Inflammatory macrophage treated with lipopolysaccharide for 1 hour (primary cell): ENCODE results near the gene SLC20A1.
A peak's percentile ranks its signal among the peaks of the same experiment; 100 is the strongest.
"Not testable (repeated sequence)": the region's sequence is repeated elsewhere in the genome, so short reads cannot be mapped to it uniquely, and the experiment has no call there.

Source experiments
- DNase-seq, 2 donors: peaks; one replicate each; pipeline ENCODE4 v3.0.0-alpha.2; 2020 to 2022

Gene SLC20A1

GRCh38 chr2:112684415-112684775, 38.7 kb downstream of the SLC20A1 start:
- DNase-seq, result no peak

GRCh38 chr2:112685271-112685884, 39.6 kb downstream of the SLC20A1 start:
- DNase-seq, result no peak

GRCh38 chr2:112686348-112687217, 40.8 kb downstream of the SLC20A1 start:
- no peak for DNase-seq

GRCh38 chr2:112687522-112687921, 41.8 kb downstream of the SLC20A1 start:
- no peak for DNase-seq

- no peak for DNase-seq
Measured at GRCh38 chr2:112688086-112688880, 42.5 kb downstream of the SLC20A1 start.

GRCh38 chr2:112690853-112691401, 45.2 kb downstream of the SLC20A1 start:
- DNase-seq, result peak; percentile 86 to 97

- peak in 1 of 2 donors; percentile 19 for DNase-seq
Measured at GRCh38 chr2:112691881-112692281, 46.1 kb downstream of the SLC20A1 start.

GRCh38 chr2:112692495-112692911, 46.8 kb downstream of the SLC20A1 start:
- DNase-seq, result peak; percentile 83 to 95

- DNase-seq, result peak; percentile 79 to 94
Measured at GRCh38 chr2:112692918-112693317, 47.2 kb downstream of the SLC20A1 start.

- no peak for DNase-seq
Measured at GRCh38 chr2:112693596-112693995, 47.9 kb downstream of the SLC20A1 start.

GRCh38 chr2:112694182-112694581, 48.4 kb downstream of the SLC20A1 start:
- DNase-seq, result no peak

GRCh38 chr2:112698834-112699515, 53.2 kb downstream of the SLC20A1 start:
- DNase-seq, result no peak

- peak; percentile 82 to 95 for DNase-seq
Measured at GRCh38 chr2:112699984-112700667, 54.4 kb downstream of the SLC20A1 start.

- DNase-seq, result peak; percentile 62 to 71
Measured at GRCh38 chr2:112701052-112701451, 55.3 kb downstream of the SLC20A1 start.

- no peak for DNase-seq
Measured at GRCh38 chr2:112703684-112704083, 57.9 kb downstream of the SLC20A1 start.

- no peak for DNase-seq
Measured at GRCh38 chr2:112705575-112705974, 59.8 kb downstream of the SLC20A1 start.

GRCh38 chr2:112706170-112706664, 60.5 kb downstream of the SLC20A1 start:
- DNase-seq, result no peak

GRCh38 chr2:112706947-112707346, 61.2 kb downstream of the SLC20A1 start:
- not testable (repeated sequence) for DNase-seq

GRCh38 chr2:112708968-112709367, 63.2 kb downstream of the SLC20A1 start:
- DNase-seq, result no peak

GRCh38 chr2:112709703-112710102, 64.0 kb downstream of the SLC20A1 start:
- DNase-seq, result no peak

GRCh38 chr2:112710956-112711750, 65.4 kb downstream of the SLC20A1 start:
- no peak for DNase-seq
